Keratinocyte (primary cell): Measurements from ENCODE around the gene YTHDF1. TPM values are rescaled to one million over a fixed set of nuclear protein-coding genes. Genes with fewer than 3 reads are reported as not detected.

Source experiments
- DNase-seq: peaks from one replicate; pipeline ENCODE4 v3.0.0-alpha.2; 2011; ENCODE audit warnings: low read depth, missing footprints, low spot score
- FAIRE-seq: peaks from 2 replicates; lab custom pipeline; 2011; peaks lifted over from hg19 to GRCh38; lab: Jason Lieb, UNC
- H2AFZ ChIP-seq: 2 replicates; pipeline ENCODE4 v1.6.0; 2012; ENCODE audit warnings: low read length, control low read depth, inconsistent platforms; ENCODE audit not compliant: control insufficient read depth
- H3K27ac ChIP-seq: 2 replicates; pipeline ENCODE4 v1.5.1; 2011; ENCODE audit warnings: low read length; ENCODE audit not compliant: control insufficient read depth, insufficient read depth
- H3K27me3 ChIP-seq: 3 replicates; pipeline ENCODE4 v1.6.0; 2011; ENCODE audit warnings: low read length; ENCODE audit not compliant: control insufficient read depth, insufficient read depth; ENCODE audit errors: extremely low read depth
- H3K36me3 ChIP-seq, 2 experiments: 2 replicates in 1 of 2; 3 replicates in 1 of 2; pipeline ENCODE4 v1.5.1; 2011; ENCODE audit warnings: low read length in 2 of 2, mild to moderate bottlenecking in 1 of 2; ENCODE audit not compliant: control insufficient read depth in 2 of 2, insufficient read depth in 2 of 2; ENCODE audit errors: extremely low read depth in 1 of 2
- H3K4me1 ChIP-seq: 3 replicates; pipeline ENCODE4 v1.5.1; 2011; ENCODE audit warnings: low read length; ENCODE audit not compliant: control insufficient read depth, insufficient read depth; ENCODE audit errors: extremely low read depth
- H3K4me2 ChIP-seq: 3 replicates; pipeline ENCODE4 v1.6.0; 2011; ENCODE audit warnings: low read depth, low read length; ENCODE audit not compliant: control insufficient read depth, insufficient read depth; ENCODE audit errors: extremely low read depth
- H3K4me3 ChIP-seq, 3 experiments: fragments of 200-600 bp in 1 of 3; sonication (generic) in 1 of 3; 2 replicates in 2 of 3; 3 replicates in 1 of 3; pipeline ENCODE4 v1.5.1; 2011 to 2016; ENCODE audit warnings: low read length in 3 of 3, mild to moderate bottlenecking in 3 of 3, control low read depth in 2 of 3, inconsistent platforms in 1 of 3, low read depth in 1 of 3, mixed read lengths in 1 of 3, mixed run types in 1 of 3, moderate library complexity in 1 of 3; ENCODE audit not compliant: control insufficient read depth in 2 of 3, insufficient read depth in 2 of 3; ENCODE audit errors: extremely low read depth in 1 of 3
- H3K79me2 ChIP-seq: 2 replicates; pipeline ENCODE4 v1.6.0; 2012; ENCODE audit warnings: low read length; ENCODE audit not compliant: control insufficient read depth, insufficient read depth
- H3K9ac ChIP-seq: 3 replicates; pipeline ENCODE4 v1.6.0; 2011; ENCODE audit warnings: low read length; ENCODE audit not compliant: control insufficient read depth, insufficient read depth; ENCODE audit errors: extremely low read depth
- H3K9me1 ChIP-seq: 3 replicates; pipeline ENCODE4 v1.6.0; 2011; ENCODE audit warnings: low read length; ENCODE audit not compliant: control insufficient read depth, insufficient read depth; ENCODE audit errors: extremely low read depth
- H3K9me3 ChIP-seq: 2 replicates; pipeline ENCODE4 v1.5.1; 2012; ENCODE audit warnings: low read depth, low read length; ENCODE audit not compliant: control insufficient read depth
- H4K20me1 ChIP-seq: 3 replicates; pipeline ENCODE4 v1.6.0; 2011; ENCODE audit warnings: low read length; ENCODE audit not compliant: control insufficient read depth, insufficient read depth; ENCODE audit errors: extremely low read depth
- CTCF ChIP-seq, 3 experiments: IDR thresholded peaks in 1 of 3; conservative IDR thresholded peaks in 1 of 3; optimal IDR thresholded peaks in 1 of 3; 2 replicates in 2 of 3; 3 replicates in 1 of 3; pipeline versions ENCODE3 to v1.5.1; 2011; ENCODE audit warnings: low read length in 3 of 3, mild to moderate bottlenecking in 3 of 3, moderate library complexity in 2 of 3, control low read depth in 1 of 3, inconsistent platforms in 1 of 3; ENCODE audit not compliant: insufficient read depth in 2 of 3; ENCODE audit errors: extremely low read depth in 1 of 3
- EZH2 ChIP-seq: IDR thresholded peaks from one replicate; pipeline ENCODE4 v1.6.1; 2012; ENCODE audit warnings: inconsistent platforms, mild to moderate bottlenecking, low read length, moderate library complexity
- dilution Hi-C: fragments of 300-500 bp; cut with MboI; formaldehyde crosslinking; loops from one replicate; pipeline ENCODE4 v1.7.0; 2020; ENCODE audit warnings: low sequenced_read_pairs; ENCODE audit not compliant: extremely low pct_ligation_motif_present
- polyA plus RNA-seq, 5 experiments: library from polyadenylated mRNA; depleted of rRNA in 3 of 5; stranded (reverse) in 3 of 5; stranded (forward) in 1 of 5; unstranded in 1 of 5; fragments of >200 nt; gene quantifications; 1 replicate in 1 of 5; 2 replicates in 3 of 5; 3 replicates in 1 of 5; pipeline versions ENCODE4 v1.2.1 to v1.2.3, GENCODE V29; 2011 to 2012; ENCODE audit warnings: missing spikeins in 2 of 5, low read depth in 1 of 5, low replicate concordance in 1 of 5

Gene YTHDF1
- polyA plus RNA-seq, 1 donor (not counting 4 experiments of a cell fraction or from before 2014, with no cell fraction given), result 26.4 TPM

DNA sequence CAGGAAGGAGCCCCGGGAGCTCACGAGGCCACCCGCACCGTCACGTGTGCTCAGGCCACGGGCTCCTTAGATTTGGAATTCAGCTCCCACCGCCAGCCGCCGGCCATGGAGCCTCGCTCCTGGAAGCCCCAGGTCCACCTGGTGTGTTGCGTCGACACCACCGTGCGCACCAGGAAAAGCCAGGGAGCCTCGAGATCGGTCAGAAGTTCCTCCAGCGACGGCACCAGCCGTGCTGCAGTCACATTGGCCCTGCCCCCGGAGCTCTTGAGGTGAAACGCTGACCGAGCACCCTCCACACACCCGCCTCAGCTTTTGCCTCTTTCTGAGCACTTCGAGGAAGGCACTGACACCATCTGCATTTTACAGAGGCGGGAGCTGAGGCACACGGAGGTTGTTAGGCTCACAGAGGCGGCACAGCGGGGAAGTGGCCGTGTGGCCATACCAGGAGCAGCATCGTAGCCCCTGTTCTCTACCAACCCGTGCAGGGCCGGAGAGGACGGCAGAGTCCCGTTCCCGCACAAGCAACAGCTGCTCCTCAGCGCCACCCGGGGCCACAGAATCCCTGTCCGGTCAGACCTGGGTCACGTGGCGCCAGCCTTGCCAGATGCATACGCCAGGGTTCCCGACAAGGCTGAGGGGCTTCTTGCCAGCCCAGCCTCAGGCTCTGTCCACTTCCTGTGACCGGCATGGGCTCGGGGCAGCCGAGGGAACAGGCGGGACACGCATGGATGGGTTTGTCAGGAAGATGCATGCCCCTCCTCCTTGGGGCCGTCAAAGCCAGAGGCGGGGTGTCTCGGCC lies 30.8 kb upstream of the YTHDF1 start:
- Histone ChIP-seq H3K4me2 (no peak overlapping the region), H3K27me3 (peaks cover 36% of the 10 kb centered on the region), H3K36me3 (no peaks in the 10 kb centered on the region), H3K9ac (no peak overlapping the region), H3K27ac (no peak overlapping the region), H4K20me1 (no peaks in the 10 kb centered on the region), H3K9me1 (no peaks in the 10 kb centered on the region), H2AFZ (no peak overlapping the region), H3K4me3 (no peak overlapping the region), H3K4me1 (no peaks in the 10 kb centered on the region), H3K79me2 (no peaks in the 10 kb centered on the region), H3K9me3 (no peaks in the 10 kb centered on the region)
- no peak for DNase-seq
- TF ChIP-seq EZH2 (no peak), CTCF (optimal IDR thresholded peaks at IDR 0.05 in 1 of 3, IDR thresholded peaks at IDR 0.05 in 1 of 3, conservative IDR thresholded peaks at IDR 0.05 in 1 of 3; ENCODE audit: extremely low read depth in 1 of 3, insufficient read depth in 2 of 3, low read length in 3 of 3) (no peak)
- FAIRE-seq, result no peak
- dilution Hi-C loops, result no loop called here

GRCh38 chr20:63244468-63244867 lies 28.5 kb upstream of the YTHDF1 start:
- Histone ChIP-seq H2AFZ (no peak overlapping the region), H3K79me2 (no peaks in the 10 kb centered on the region), H4K20me1 (no peaks in the 10 kb centered on the region), H3K27me3 (peaks cover 35% of the 10 kb centered on the region), H3K27ac (no peak overlapping the region), H3K9ac (no peak overlapping the region), H3K9me1 (no peaks in the 10 kb centered on the region), H3K4me1 (no peaks in the 10 kb centered on the region), H3K4me3 (no peak overlapping the region), H3K36me3 (no peaks in the 10 kb centered on the region), H3K9me3 (no peaks in the 10 kb centered on the region), H3K4me2 (no peak overlapping the region)
- dilution Hi-C loops, result no loop called here
- FAIRE-seq, result no peak
- TF ChIP-seq CTCF (optimal IDR thresholded peaks at IDR 0.05 in 1 of 3, IDR thresholded peaks at IDR 0.05 in 1 of 3, conservative IDR thresholded peaks at IDR 0.05 in 1 of 3; ENCODE audit: extremely low read depth in 1 of 3, insufficient read depth in 2 of 3, low read length in 3 of 3), result no peak
- no peak for DNase-seq
